H9 (cell line): ENCODE results near the gene ACOX1. TPM values are rescaled to one million over a fixed set of nuclear protein-coding genes. Genes with fewer than 3 reads are reported as not detected.

Experiments
- DNase-seq: peaks from one replicate; pipeline ENCODE4 v3.0.0-alpha.2; 2017
- H2AFZ ChIP-seq: one replicate; pipeline ENCODE4 v1.6.1; 2013; ENCODE audit warnings: mild to moderate bottlenecking, low read length, control low read depth, moderate library complexity
- H2AK5ac ChIP-seq: 2 replicates; pipeline ENCODE4 v1.6.1; 2013; ENCODE audit warnings: low read length, control low read depth, mixed read lengths; ENCODE audit not compliant: insufficient read length
- H2BK120ac ChIP-seq: one replicate; pipeline ENCODE4 v1.6.1; 2013; ENCODE audit warnings: low read depth, mild to moderate bottlenecking, low read length, control low read depth, inconsistent platforms; ENCODE audit not compliant: poor library complexity, severe bottlenecking
- H2BK12ac ChIP-seq: 2 replicates; pipeline ENCODE4 v1.6.1; 2013; ENCODE audit warnings: low read length, control low read depth, mixed read lengths, low read depth; ENCODE audit not compliant: insufficient read length
- H2BK15ac ChIP-seq: 2 replicates; pipeline ENCODE4 v1.6.1; 2013; ENCODE audit warnings: low read depth, low read length, control low read depth
- H2BK20ac ChIP-seq: one replicate; pipeline ENCODE4 v1.6.1; 2013; ENCODE audit warnings: low read depth, mild to moderate bottlenecking, low read length, control low read depth, inconsistent platforms; ENCODE audit not compliant: poor library complexity, severe bottlenecking
- H2BK5ac ChIP-seq: 2 replicates; pipeline ENCODE4 v1.6.1; 2013; ENCODE audit warnings: low read length, control low read depth, mixed read lengths; ENCODE audit not compliant: insufficient read length
- H3K14ac ChIP-seq: 2 replicates; pipeline ENCODE4 v1.6.1; 2013; ENCODE audit warnings: low read length, control low read depth; ENCODE audit not compliant: insufficient read depth
- H3K18ac ChIP-seq: 2 replicates; pipeline ENCODE4 v1.6.1; 2013; ENCODE audit warnings: low read depth, mild to moderate bottlenecking, mixed read lengths, low read length, control low read depth; ENCODE audit not compliant: insufficient read length
- H3K23ac ChIP-seq: 2 replicates; pipeline ENCODE4 v1.6.1; 2013; ENCODE audit warnings: low read length, control low read depth, mixed read lengths, low read depth; ENCODE audit not compliant: insufficient read length
- H3K23me2 ChIP-seq: 2 replicates; pipeline ENCODE4 v1.6.1; 2013; ENCODE audit warnings: low read depth, mild to moderate bottlenecking, mixed read lengths, low read length, control low read depth; ENCODE audit not compliant: insufficient read length, poor library complexity, severe bottlenecking
- H3K27ac ChIP-seq: 2 replicates; pipeline ENCODE4 v1.5.1; 2013; ENCODE audit warnings: low read length, control low read depth, mixed read lengths, low read depth; ENCODE audit not compliant: insufficient read length
- H3K27me3 ChIP-seq: 2 replicates; pipeline ENCODE4 v1.6.1; 2013; ENCODE audit warnings: low read length, control low read depth, inconsistent platforms; ENCODE audit not compliant: insufficient read depth
- H3K4ac ChIP-seq: 2 replicates; pipeline ENCODE4 v1.6.1; 2013; ENCODE audit warnings: low read depth, mild to moderate bottlenecking, control low read depth, inconsistent platforms, low read length, moderate library complexity
- H3K4me1 ChIP-seq: 2 replicates; pipeline ENCODE4 v1.6.1; 2013; ENCODE audit warnings: low read length, control low read depth, inconsistent platforms; ENCODE audit not compliant: insufficient read depth
- H3K4me2 ChIP-seq: 2 replicates; pipeline ENCODE4 v1.6.1; 2013; ENCODE audit warnings: low read length, control low read depth, mixed read lengths; ENCODE audit not compliant: insufficient read length, insufficient read depth
- H3K56ac ChIP-seq: 2 replicates; pipeline ENCODE4 v1.6.1; 2013; ENCODE audit warnings: low read depth, mild to moderate bottlenecking, mixed read lengths, low read length, control low read depth; ENCODE audit not compliant: insufficient read length
- H3K79me1 ChIP-seq: 2 replicates; pipeline ENCODE4 v1.6.1; 2013; ENCODE audit warnings: low read depth, mild to moderate bottlenecking, moderate library complexity, low read length, control low read depth, inconsistent platforms; ENCODE audit not compliant: insufficient read depth, poor library complexity, severe bottlenecking
- H3K79me2 ChIP-seq: 2 replicates; pipeline ENCODE4 v1.6.1; 2013; ENCODE audit warnings: low read length, control low read depth, inconsistent platforms; ENCODE audit not compliant: insufficient read depth
- H3K9ac ChIP-seq: 2 replicates; pipeline ENCODE4 v1.6.1; 2013; ENCODE audit warnings: low read length, control low read depth, mixed read lengths; ENCODE audit not compliant: insufficient read length; ENCODE audit errors: extremely low read depth
- H3K9me3 ChIP-seq: one replicate; pipeline ENCODE4 v1.6.1; 2013; ENCODE audit warnings: low read depth, low read length, inconsistent platforms; ENCODE audit not compliant: control insufficient read depth
- H3T11ph ChIP-seq: one replicate; pipeline ENCODE4 v1.6.1; 2013; ENCODE audit warnings: mild to moderate bottlenecking, low read length, control low read depth, inconsistent platforms
- H4K20me1 ChIP-seq: one replicate; pipeline ENCODE4 v1.6.1; 2013; ENCODE audit not compliant: control insufficient read depth, insufficient read length, insufficient read depth
- H4K5ac ChIP-seq: 2 replicates; pipeline ENCODE4 v1.6.1; 2013; ENCODE audit warnings: low read depth, mild to moderate bottlenecking, mixed read lengths, low read length, control low read depth; ENCODE audit not compliant: insufficient read length
- H4K8ac ChIP-seq: replicated peaks from 2 replicates; pipeline ENCODE4 v1.6.1; 2013; ENCODE audit warnings: low read length, control low read depth, mixed read lengths, low read depth; ENCODE audit not compliant: insufficient read length
- H4K91ac ChIP-seq: 2 replicates; pipeline ENCODE4 v1.6.1; 2013; ENCODE audit warnings: low read depth, mild to moderate bottlenecking, moderate library complexity, mixed read lengths, low read length, control low read depth; ENCODE audit not compliant: insufficient read length
- H3K27ac Mint-ChIP-seq, 3 experiments: 2 replicates in 2 of 3; 3 replicates in 1 of 3; pipeline ENCODE4 v1.8.0; 2020 to 2021; ENCODE audit warnings: mixed read lengths in 3 of 3, mild to moderate bottlenecking in 1 of 3, moderate library complexity in 1 of 3
- H3K27me3 Mint-ChIP-seq: 2 replicates; pipeline ENCODE4 v1.8.0; 2021; ENCODE audit warnings: low read depth, mild to moderate bottlenecking, moderate library complexity, mixed read lengths
- H3K36me3 Mint-ChIP-seq, 3 experiments: 2 replicates in 2 of 3; 3 replicates in 1 of 3; pipeline ENCODE4 v1.8.0; 2020 to 2021; ENCODE audit warnings: low read depth in 3 of 3, mixed read lengths in 3 of 3; ENCODE audit not compliant: insufficient read depth in 1 of 3
- H3K4me1 Mint-ChIP-seq, 2 experiments: 2 replicates each; pipeline ENCODE4 v1.8.0; 2020; ENCODE audit warnings: mixed read lengths in 2 of 2
- H3K4me3 Mint-ChIP-seq, 2 experiments: 2 replicates in 1 of 2; 3 replicates in 1 of 2; pipeline ENCODE4 v1.8.0; 2020 to 2021; ENCODE audit warnings: mild to moderate bottlenecking in 2 of 2, mixed read lengths in 2 of 2, moderate library complexity in 1 of 2
- H3K9me3 Mint-ChIP-seq, 2 experiments: 2 replicates in 1 of 2; 3 replicates in 1 of 2; pipeline ENCODE4 v1.8.0; 2020; ENCODE audit warnings: mild to moderate bottlenecking in 2 of 2, mixed read lengths in 2 of 2, moderate library complexity in 1 of 2
- CTCF ChIP-seq: fragments of 200-600 bp; sonication (generic); conservative IDR thresholded peaks from 3 replicates; pipeline ENCODE4 v1.8.0; 2021; ENCODE audit warnings: antibody characterized with exemption, mild to moderate bottlenecking
- WGBS: extraction: QIAGEN DNeasy Blood & Tissue Kit; methylation state at CpG from one replicate; pipeline ENCODE4 v1.1.7; 2013; ENCODE audit warnings: missing lambda C conversion rate, low lambda C conversion rate, mixed read lengths; ENCODE audit not compliant: insufficient read length; ENCODE audit errors: extremely low coverage; 5-methylcytosine and 5-hydroxymethylcytosine counted together
- total RNA-seq: library from RNA; stranded (reverse); gene quantifications from 2 replicates; pipeline ENCODE4 v1.2.1, GENCODE V29; 2021

Gene ACOX1
- total RNA-seq, 1 experiment from 2014 or later: 27.4 TPM

GRCh38 chr17:75985986-75986385 lies 7.0 kb upstream of the ACOX1 start:
- no peak overlapping the region for H2BK20ac ChIP-seq

More at GRCh38 chr17:75985986-75986385, 7.0 kb upstream of the ACOX1 start:
- WGBS: no CpG with 5 or more reads among the region's 4 CpGs
- Histone ChIP-seq H2BK15ac (no peak overlapping the region), H3K79me2 (peaks cover 2% of the 10 kb centered on the region; the same call in 1 of the 2 replicates), H3T11ph (no peak overlapping the region), H3K56ac (no peak overlapping the region), H3K18ac (no peak overlapping the region), H4K20me1 (no peaks in the 10 kb centered on the region), H3K9me3 (no peaks in the 10 kb centered on the region), H3K23me2 (no peaks in the 10 kb centered on the region), H3K79me1 (no peaks in the 10 kb centered on the region), H3K23ac (no peak overlapping the region), H2BK12ac (no peak overlapping the region), H4K91ac (no peak overlapping the region), H2AK5ac (no peak overlapping the region), H2BK5ac (no peak overlapping the region), H3K27me3 (no peaks in the 10 kb centered on the region), H2BK120ac (no peak overlapping the region), H3K14ac (no peak overlapping the region), H3K9ac (no peak overlapping the region), H2AFZ (no peak overlapping the region), H3K27ac (no peak overlapping the region), H4K8ac (no peak overlapping the region), H3K4me1 (peaks cover 8% of the 10 kb centered on the region; the same call in 1 of the 2 replicates), H3K4ac (no peak overlapping the region), H3K4me2 (no peak overlapping the region), H4K5ac (no peak overlapping the region)
- Mint-ChIP-seq H3K4me1 (peaks cover 32 to 42% of the 10 kb centered on the region in 2 experiments), H3K27me3 (no peaks in the 10 kb centered on the region), H3K27ac (0 out of 7 replicates have a peak overlapping the region, but pooled peaks of 1 of the 3 experiments have one; percentile 29), H3K4me3 (no peak overlapping the region), H3K36me3 (peaks cover 0 to 17% (median 11%) of the 10 kb centered on the region in 3 experiments; a peak in 4 of 7 replicates), H3K9me3 (no peaks in the 10 kb centered on the region)
- no peak for TF ChIP-seq CTCF
- no peak for DNase-seq
